ENCODE results near the gene COL4A4. TPM values are rescaled to one million over a fixed set of nuclear protein-coding genes. Genes with fewer than 3 reads are reported as not detected.
A peak's percentile ranks its signal among the peaks of the same experiment; 100 is the strongest.

COL4A4 gene
- total RNA-seq, 1 experiment from 2014 or later, result 0.55 TPM

GRCh38 chr2:226985583-226985946 is 178.4 kb downstream of the COL4A4 start:
- ChIA-PET POLR2A (ENCODE audit: unreplicated experiment) (interaction anchor here (0.6 kb wide), 1 partner anchor 261 kb away, joined by 3 read pairs; no protein-coding TSS in a partner anchor), CTCF (interaction anchor here (0.6 to 1.0 kb wide), 7 partner anchors 17 to 1320 kb away, joined by 3 to 8 read pairs (median 3); no protein-coding TSS in a partner anchor)
- no TSS peak for BruUV-seq (replicated peaks)
- DNase-seq (no peak), ATAC-seq (no peak)
- Histone ChIP-seq H3K4me2 (ENCODE audit: low read length) (no peak overlapping the region), H3F3A (ENCODE audit: low read length, unreplicated experiment) (no peaks in the 10 kb centered on the region), H3K27me3 (ENCODE audit: low read length) (no peaks in the 10 kb centered on the region), H3K4me1 (ENCODE audit: insufficient read depth, low read length) (0 out of 2 replicates have a peak, but pooled peaks cover 3% of the 10 kb centered on the region), H3K79me2 (ENCODE audit: low read length) (no peaks in the 10 kb centered on the region), H4K20me1 (ENCODE audit: low read length) (no peaks in the 10 kb centered on the region), H3K9ac (ENCODE audit: low read length) (no peak overlapping the region), H3K9me3 (ENCODE audit: low read length) (no peaks in the 10 kb centered on the region), H3K36me3 (ENCODE audit: low read depth, low read length) (no peaks in the 10 kb centered on the region), H3K27ac (ENCODE audit: low read length) (no peak overlapping the region), H2AFZ (ENCODE audit: low read length) (no peak overlapping the region), H3K9me2 (replicated peaks; ENCODE audit: low read length) (no peaks in the 10 kb centered on the region), H3K4me3 (ENCODE audit: low read length) (no peak overlapping the region)
- intact Hi-C loops (cut with micrococcal nuclease), result loop anchor here (1.0 to 10.0 kb wide), 6 partner anchors 121 to 1315 kb away; no protein-coding TSS in a partner anchor
- TF ChIP-seq CTCF (conservative IDR thresholded peaks at IDR 0.05; ENCODE audit: low read depth, low read length), result no peak
- TF ChIP-seq EZH2phosphoT487 (IDR thresholded peaks at IDR 0.05; ENCODE audit: borderline replicate concordance, low read length), result no peak
- no peak for TF ChIP-seq EZH2 (IDR thresholded peaks at IDR 0.05; ENCODE audit: low read length, unreplicated experiment)

GRCh38 chr2:226984750-226985582 is 179.0 kb downstream of the COL4A4 start:
- Histone ChIP-seq H3K9me3 (ENCODE audit: low read length) (no peaks in the 10 kb centered on the region), H3K27ac (ENCODE audit: low read length) (no peak overlapping the region), H3K4me2 (ENCODE audit: low read length) (no peak overlapping the region), H3K79me2 (ENCODE audit: low read length) (no peaks in the 10 kb centered on the region), H3F3A (ENCODE audit: low read length, unreplicated experiment) (no peaks in the 10 kb centered on the region), H4K20me1 (ENCODE audit: low read length) (no peaks in the 10 kb centered on the region), H2AFZ (ENCODE audit: low read length) (no peak overlapping the region), H3K27me3 (ENCODE audit: low read length) (no peaks in the 10 kb centered on the region), H3K36me3 (ENCODE audit: low read depth, low read length) (no peaks in the 10 kb centered on the region), H3K9ac (ENCODE audit: low read length) (no peak overlapping the region), H3K4me3 (ENCODE audit: low read length) (no peak overlapping the region), H3K9me2 (replicated peaks; ENCODE audit: low read length) (no peaks in the 10 kb centered on the region), H3K4me1 (ENCODE audit: insufficient read depth, low read length) (0 out of 2 replicates have a peak, but pooled peaks cover 3% of the 10 kb centered on the region)
- BruUV-seq (replicated peaks), result no TSS peak
- DNase-seq (peak; percentile 75), ATAC-seq (peak; percentile 83)
- ChIA-PET POLR2A (ENCODE audit: unreplicated experiment) (interaction anchor here (0.6 kb wide), 1 partner anchor 261 kb away, joined by 3 read pairs; no protein-coding TSS in a partner anchor), CTCF (interaction anchor here (0.6 to 1.0 kb wide), 7 partner anchors 17 to 1320 kb away, joined by 3 to 8 read pairs (median 3); no protein-coding TSS in a partner anchor)
- no peak for TF ChIP-seq EZH2 (IDR thresholded peaks at IDR 0.05; ENCODE audit: low read length, unreplicated experiment)
- TF ChIP-seq CTCF (conservative IDR thresholded peaks at IDR 0.05; ENCODE audit: low read depth, low read length), result peak; percentile 79
- no peak for TF ChIP-seq EZH2phosphoT487 (IDR thresholded peaks at IDR 0.05; ENCODE audit: borderline replicate concordance, low read length)
- intact Hi-C loops (cut with micrococcal nuclease), result loop anchor here (1.0 to 10.0 kb wide), 6 partner anchors 122 to 1315 kb away; no protein-coding TSS in a partner anchor

Measured in PC-3 (cell line).